Measurements from ENCODE around the gene PTBP2.

DNA sequence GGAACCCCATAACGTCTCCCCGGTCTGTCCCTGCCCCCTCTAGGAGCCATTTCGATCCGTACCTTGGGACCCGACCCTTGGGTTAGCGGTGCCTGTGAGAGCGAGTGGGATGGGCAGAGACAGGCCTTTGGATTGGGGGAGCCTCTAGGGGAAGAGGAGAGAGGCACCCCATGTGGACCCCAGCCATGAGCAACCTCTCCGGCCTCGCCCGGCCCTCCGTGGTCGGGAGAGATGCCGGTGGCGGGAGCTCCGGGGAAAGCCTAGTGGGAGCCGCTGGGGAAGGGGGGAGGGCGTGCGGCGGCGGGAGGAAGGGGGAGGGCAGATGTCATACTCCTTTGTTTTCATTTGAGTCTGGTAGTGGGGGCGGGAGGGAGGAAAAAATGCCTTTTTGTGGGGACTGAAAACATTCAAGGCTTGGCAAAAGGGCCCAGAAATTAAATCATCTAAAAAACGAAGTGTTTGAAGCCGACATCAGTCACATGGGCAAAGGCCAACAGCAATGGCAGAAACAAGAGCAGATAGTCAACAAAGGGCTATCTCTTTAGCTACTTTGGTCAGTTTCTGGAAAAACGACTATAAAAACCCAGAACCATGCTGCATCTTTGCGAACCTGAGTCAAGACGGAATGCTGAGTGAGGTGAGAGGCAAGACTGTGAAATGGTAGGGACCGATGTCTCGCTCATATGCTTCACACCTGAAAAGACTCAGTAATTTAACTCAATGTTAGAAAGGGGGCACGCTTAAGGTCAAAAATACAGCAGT lies 758 bp downstream of the PTBP2 start:
- TF ChIP-seq, protein P1, sequence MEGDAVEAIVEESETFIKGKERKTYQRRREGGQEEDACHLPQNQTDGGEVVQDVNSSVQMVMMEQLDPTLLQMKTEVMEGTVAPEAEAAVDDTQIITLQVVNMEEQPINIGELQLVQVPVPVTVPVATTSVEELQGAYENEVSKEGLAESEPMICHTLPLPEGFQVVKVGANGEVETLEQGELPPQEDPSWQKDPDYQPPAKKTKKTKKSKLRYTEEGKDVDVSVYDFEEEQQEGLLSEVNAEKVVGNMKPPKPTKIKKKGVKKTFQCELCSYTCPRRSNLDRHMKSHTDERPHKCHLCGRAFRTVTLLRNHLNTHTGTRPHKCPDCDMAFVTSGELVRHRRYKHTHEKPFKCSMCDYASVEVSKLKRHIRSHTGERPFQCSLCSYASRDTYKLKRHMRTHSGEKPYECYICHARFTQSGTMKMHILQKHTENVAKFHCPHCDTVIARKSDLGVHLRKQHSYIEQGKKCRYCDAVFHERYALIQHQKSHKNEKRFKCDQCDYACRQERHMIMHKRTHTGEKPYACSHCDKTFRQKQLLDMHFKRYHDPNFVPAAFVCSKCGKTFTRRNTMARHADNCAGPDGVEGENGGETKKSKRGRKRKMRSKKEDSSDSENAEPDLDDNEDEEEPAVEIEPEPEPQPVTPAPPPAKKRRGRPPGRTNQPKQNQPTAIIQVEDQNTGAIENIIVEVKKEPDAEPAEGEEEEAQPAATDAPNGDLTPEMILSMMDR (IDR thresholded peaks at IDR 0.05), result no peak
- TF ChIP-seq EZH2 (IDR thresholded peaks at IDR 0.05; ENCODE audit: borderline replicate concordance, insufficient read depth, low read depth, low read length, poor library complexity, severe bottlenecking), result no peak

All from B cell (primary cell).